HG03457 (cell line): ENCODE measurements around the gene MYO9A.

Experiments
- ATAC-seq: cut with Tn5 transposase; IDR thresholded peaks from one replicate; pipeline ENCODE4 v1.9.1; 2021; ENCODE audit warnings: moderate number of reproducible peaks; ENCODE audit not compliant: unreplicated experiment

MYO9A gene

DNA sequence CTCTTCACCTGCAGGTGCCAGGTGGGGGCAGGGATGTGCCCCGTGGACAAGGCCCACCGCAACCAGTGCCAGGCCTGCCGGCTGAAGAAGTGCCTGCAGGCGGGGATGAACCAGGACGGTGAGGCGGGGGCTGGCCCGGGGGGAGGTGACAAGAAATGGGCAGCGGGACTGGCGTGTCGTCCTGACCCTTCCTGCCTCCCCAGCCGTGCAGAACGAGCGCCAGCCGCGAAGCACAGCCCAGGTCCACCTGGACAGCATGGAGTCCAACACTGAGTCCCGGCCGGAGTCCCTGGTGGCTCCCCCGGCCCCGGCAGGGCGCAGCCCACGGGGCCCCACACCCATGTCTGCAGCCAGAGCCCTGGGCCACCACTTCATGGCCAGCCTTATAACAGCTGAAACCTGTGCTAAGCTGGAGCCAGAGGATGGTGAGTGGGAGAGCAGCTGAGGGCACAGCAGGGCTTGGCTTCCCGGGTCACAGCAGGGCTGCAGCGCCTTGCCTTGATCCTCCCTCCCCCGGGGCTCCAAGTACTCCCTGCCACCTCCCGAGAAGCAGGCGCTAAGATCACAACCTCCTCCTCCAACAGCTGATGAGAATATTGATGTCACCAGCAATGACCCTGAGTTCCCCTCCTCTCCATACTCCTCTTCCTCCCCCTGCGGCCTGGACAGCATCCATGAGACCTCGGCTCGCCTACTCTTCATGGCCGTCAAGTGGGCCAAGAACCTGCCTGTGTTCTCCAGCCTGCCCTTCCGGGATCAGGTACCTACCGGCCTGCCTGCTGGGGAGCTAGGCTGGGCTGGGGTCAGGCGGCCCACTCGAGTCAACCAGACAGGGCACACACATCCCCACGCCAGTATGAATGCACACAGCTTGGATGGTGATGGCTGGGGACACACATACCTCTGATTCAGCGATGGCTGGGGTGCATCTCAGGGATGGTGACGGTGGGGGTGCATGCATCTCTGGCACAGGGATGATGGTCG, 305.9 kb downstream of the MYO9A start:
- no peak for ATAC-seq

DNA sequence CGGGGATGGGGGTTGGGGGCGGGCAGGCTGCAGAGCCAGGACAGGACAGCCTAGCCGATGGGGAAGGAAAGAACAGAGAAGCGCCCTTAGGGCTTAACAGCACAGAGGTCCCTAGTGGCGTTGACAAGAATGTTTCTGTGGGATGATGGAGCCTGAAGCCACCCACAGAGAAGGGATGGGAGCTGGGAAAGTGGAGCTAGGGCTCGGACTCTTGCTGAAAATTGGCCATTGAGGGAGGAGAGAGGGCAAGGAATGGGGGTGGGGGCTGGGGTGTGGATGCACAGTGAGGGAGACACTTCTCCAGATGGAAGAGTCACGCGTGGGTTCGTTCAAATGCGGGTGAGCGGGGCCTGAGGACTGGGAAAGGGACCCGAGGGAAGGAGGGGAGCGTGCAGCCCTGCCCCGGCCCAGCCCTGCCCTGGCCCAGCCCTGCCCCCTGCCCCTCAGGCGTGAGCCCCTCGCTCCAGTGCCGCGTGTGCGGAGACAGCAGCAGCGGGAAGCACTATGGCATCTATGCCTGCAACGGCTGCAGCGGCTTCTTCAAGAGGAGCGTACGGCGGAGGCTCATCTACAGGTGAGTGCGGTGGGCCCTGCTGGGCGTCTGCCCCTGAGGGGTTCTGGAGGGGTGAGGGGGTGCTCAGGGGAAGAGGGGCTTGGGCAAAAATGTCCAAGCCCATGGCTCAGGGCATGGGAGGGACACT, 306.8 kb downstream of the MYO9A start:
- ATAC-seq: no peak

DNA sequence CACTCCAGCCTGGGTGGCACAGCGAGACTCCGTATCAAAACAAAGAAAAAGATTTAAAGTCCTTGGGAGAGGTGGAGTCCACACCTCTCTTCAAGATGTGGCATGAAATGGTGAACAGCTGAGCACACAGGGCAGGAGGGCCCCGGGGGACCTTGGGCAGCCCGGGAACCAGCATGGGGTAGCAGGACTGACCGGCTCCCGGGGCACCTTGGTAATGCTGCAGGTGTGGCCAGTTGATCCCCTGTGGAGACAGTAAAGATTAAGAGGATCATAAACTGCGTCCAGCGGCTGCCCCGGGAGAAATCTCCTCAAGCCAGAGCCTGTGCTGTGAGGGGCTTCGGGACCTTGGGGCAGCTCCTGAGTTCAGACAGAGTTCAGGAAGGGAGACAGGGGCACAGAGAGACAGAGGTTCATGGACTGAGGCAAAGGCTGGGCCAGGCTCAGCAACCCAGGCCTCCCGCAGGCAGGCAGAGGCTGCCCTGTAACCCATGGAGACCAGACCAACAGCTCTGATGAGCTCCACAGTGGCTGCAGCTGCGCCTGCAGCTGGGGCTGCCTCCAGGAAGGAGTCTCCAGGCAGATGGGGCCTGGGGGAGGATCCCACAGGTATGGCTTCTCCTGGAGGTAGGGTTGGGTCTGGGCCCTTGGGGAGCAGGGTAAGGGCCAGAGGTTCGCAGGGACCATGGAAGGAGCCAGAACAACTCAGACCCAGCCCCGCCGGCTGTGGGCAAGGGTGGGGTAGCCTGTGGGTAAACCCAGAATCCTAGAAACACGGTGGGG, 307.5 kb downstream of the MYO9A start, which contains the start of gene NR2E3:
TSS of gene NR2E3 (plus strand) at position 299 of the 780 bp plus-strand sequence. CDS start at position 489, 190 bp downstream.
- no peak for ATAC-seq

DNA sequence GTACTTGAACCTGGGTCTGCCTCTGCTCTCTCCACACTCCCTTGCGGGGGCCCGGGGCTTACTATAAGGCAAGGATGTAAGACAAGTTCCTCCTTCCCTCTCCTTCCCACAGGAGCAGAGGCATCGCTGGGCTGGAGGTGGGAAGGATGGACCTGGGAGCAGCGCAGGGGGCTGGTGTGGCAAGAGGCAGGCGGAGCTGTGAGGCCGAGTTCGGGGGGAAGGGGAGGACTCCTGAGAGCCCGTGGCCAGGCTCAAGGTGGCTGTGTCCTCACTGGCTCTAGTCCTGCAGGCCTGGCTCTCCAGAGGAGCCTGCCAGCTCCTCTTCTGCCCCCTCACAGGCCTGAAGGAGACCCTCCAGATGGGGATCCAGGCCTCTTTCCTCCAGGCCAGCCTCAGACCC, 308.6 kb downstream of the MYO9A start:
- no peak for ATAC-seq

DNA sequence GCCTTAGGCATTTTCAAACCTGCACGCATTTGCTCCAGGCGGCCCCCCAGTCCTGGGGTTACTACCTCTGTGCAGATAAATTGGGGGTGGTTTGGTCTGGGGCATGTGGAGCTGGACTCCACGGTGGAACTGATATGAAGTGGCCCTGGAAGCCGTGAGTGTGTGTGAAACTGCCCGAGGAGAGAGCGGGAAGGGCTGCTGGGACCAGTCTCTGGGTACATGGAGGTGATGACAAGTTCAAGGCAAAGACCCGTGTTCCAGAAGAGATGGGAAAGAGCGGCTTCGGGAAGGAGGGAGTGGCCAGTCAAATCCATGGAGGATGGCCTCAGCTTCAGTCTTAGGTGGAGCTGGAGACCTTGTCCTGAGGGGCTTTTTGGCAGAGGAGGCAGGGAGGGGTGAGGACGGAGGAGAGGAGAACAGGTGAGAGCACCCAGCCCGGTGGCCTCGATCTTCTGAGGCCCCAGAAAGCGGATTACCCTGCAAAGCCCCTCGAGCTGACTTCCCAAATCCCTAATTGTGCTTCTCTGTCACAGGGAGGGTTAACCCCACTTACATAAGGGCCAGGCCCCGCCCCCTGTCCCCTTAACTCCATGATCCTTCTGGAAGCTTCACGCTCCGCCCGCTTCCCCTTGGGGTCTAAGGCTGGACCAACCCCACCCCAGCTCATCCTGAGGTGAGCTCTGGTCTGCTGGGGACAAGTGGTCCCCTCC, 309.5 kb downstream of the MYO9A start:
- no peak for ATAC-seq

DNA sequence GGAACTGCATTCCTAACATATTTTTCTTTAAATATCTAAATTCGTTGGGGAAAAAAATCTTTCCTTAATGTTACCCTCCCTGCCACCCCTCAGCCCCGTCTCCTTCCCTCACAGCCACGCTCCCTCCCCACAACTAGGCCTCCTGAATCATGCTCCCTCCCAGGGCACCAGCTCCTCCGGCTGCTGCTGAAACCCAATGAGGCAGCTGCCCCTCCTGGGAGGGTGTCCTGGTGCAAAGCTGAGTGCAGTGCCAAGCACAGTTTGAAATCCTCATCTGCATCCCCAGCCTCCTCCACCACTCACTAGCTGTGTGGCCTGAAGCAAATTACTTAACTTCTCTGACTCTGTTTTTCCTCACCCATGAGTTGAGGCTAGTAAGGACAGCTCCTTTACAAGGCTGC, 310.3 kb downstream of the MYO9A start:
- no peak for ATAC-seq

DNA sequence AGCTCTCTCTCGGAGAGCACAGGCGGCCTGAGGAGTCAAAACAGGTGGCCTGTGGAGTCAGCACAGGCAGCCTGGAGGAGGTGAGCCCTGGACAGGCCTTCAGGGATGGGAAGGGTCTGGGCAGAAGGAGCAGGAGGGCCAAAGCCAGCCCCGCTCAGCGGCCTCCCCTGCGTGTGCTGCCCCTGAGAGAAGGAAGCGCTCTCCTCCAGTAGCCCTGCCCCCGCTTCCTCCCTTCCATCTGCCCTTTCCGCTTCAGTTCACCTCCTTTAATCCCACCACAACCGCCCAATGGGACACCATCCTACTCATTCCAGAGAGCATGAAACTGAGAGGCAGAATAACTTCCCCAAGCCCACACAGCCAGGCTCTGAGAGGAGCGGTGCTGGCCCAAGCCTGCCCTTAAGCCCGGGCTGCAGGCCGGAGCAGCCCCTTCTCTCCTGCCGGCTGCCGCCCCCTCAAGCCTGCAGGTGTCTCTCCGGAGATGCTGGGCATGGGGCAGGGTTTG, 310.8 kb downstream of the MYO9A start:
- no peak for ATAC-seq

DNA sequence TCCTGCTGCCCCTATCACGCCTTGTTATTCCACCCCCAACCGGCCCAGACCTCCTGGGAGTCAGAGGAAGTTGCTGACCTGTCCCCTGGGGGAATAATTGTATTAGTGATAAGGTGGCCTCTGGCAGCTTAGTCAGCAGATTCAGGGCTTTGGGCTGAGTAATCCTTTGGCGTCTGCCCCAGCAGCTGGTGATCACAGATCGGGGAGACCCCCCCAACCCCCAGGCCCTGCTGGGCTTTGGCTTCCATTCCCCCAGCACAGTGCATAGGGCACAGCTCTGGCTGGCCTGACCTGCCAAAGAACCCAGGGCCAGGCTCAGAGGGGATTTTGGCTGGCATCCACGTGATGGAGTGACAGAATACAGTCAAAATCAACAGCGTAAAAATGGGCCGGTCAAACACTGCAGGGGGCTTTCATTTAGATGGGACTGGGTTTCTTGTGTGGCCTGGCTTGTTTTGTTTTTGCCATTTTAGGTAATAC, 311.5 kb downstream of the MYO9A start:
- no peak for ATAC-seq

DNA sequence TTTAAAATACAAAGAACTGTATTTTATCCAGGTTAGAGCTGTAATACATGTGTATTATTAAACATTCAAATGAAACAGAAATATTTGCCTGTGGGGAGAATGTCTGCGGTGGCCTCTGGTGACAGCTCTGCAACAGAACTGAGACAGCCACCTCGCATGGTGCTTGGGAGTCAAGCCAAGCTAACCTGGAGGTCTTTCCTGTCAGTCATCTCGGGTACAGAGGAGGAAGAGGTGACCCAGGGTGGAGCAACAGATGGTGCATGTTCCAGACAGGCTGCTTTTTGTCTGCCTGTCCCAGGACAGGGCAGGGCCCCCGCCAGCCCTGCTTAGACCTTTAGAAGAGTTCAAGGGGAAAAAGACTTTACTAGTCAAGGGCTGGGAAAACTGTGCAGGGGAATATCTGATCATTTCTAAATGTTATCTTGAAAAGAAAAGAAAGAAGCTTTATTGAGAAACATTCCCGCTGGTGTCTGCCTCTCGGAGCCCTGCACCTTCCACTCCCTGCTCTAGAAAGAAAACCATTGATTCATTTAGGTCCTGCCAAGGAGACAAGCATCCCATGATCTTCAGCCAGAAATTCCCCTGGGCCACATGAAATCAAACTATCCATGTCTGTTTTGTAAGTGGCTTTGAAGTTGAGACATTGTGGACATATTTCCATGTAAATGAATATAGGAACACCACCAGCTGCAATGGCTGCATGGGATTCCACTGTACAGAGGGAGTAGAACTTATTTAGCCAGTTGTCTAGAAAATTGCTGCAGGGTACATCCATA, 313.1 kb downstream of the MYO9A start:
- ATAC-seq: no peak

DNA sequence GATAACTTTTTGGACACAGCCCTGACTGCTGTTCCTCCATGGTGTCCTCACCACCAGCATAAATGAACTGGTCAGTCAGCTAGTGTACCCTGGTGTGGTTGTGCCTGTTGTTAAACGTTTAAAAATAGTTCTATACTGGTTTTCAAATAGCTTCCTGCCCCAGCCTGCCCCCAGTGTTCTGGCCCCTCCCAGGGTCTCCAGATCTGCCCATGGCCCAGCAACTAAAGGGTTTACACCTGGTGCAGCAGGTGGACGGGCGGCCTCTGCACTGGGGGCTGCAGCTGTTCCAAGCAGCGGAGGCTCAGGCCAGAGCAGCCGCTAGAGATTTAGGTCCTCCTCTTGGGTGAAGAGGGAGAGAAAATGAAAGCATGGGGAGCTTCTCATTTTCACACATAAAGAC, 313.7 kb downstream of the MYO9A start:
- no peak for ATAC-seq

DNA sequence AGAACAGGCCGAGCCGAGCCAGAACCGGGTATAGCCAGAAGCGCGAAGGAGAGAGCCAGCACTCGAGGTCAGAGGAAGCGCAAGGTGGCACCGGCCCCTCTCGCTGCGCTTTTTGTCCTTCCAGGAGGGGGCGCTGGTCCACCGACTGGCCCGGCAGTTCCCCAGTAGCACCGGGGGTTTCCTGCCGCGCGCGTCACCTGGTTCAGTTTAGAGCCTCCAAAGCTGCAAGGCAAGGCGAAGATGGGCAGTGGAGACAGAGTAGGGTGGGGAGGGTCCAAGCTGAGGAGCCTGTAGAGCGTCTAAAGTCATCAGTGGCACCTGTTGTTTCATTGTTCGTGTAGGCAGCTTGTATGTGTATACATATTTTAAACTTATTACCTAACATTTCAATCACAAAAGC, 315.2 kb downstream of the MYO9A start:
- no peak for ATAC-seq

DNA sequence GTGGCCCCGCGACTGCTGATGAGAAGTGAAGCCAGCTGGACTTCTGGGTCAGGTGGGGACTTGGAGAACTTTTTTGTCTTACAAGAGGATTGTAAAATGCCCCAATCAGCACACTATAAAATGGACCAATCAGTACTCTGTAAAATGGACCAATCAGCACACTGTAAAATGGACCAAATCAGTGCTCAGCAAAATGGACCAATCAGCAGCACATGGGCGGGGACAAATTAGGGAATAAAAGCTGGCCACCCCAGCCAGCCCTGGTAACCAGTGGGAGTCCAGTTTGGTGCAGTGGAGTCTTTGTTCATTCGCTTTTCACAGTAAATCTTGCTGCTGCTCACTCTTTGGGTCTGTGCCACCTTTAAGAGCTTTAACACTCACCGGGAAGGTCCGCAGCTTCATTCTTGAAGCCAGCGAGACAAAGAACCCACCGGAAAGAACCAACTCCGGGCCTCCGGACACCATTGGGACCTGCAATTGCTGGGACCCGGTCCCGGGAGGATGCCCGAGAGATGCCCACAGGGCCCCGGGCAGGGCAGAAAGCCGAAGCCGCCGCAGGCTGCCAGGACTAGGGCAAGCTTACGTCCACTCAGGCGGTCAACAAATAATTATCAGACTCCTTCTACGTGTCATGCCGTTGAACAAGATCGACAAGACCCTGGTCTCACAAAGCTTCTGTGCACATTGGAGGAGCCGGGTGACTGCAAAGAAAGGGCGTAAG, 315.9 kb downstream of the MYO9A start:
- ATAC-seq: no peak

DNA sequence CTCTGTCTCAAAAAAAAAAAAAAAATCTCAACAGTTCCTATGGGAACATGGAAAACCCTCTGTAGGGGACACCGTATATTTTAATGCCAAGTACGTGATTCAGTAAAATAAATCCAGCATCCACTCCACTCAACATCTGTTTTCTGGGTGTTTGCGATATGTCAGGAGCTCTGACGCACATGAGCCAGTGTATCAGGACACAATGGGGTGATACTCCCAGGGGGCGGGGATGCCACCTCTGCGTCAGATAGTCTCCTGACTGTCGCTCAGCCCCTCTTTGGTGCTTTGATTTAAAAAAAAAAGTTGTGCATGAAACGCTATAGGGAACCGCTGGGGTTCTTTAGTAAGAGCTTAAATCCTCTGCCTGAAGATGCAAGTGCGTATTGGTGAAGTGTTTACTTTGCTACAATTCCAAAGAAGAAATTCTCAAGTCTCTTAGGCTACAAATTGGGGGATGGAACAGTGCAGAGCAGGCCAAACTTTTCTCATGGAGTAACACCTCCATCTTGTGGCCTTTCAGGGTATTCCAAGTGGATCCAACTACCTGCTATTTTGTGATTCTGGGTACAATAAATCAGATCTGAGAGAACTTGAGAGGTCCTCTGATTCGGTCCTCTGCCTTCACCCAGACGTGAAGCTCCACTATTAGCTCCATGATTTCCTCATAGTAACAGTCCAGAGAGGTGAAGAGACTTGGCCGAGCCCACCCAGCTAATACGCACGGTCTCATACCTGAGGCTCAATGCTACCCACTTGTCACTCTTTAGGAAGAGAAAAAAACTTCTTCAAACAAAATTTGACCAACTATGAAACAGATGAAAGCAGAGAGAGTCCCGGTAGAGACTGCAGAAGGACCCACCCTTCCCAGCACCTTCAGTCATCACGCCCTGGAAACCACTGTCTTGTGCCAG, 316.9 kb downstream of the MYO9A start:
- no peak for ATAC-seq

DNA sequence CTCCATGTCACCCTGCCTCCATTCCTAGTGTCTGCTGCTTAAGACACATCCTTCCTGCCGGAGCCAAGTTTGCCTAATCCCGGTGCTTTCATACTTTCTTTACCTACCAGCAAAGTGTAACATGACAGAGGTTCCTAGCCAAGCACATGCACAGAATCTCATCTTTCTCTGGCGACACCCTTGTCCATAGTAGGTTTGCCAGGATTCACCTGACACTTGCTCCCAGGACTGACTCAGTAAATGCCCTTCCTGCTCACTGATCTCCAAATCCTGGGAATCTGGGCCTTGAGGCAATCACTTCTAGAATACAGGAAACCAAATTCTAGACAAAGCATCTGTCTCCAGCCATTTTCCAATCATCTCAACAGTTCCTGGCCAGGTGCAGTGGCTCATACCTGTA, 317.8 kb downstream of the MYO9A start:
- ATAC-seq: no peak

DNA sequence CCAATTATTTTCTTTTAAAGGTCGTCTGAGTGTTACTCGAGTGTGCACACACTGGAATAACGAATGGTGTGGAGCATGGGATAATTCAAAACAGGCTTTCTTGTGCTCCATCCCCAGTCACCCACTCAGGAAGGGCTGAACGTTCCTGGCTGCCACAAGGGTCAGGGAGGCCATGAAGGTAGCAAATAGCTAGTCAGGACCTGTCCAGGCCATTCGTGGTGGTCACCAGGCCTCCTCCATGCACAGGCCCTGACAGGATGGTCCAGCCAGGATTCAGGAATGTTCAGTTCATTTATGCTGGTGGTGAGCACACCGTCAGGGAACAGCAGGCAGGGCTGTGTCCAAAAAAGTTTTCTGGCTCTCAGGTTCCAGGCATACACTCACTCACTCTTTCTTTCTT, 319.3 kb downstream of the MYO9A start:
- ATAC-seq: no peak

DNA sequence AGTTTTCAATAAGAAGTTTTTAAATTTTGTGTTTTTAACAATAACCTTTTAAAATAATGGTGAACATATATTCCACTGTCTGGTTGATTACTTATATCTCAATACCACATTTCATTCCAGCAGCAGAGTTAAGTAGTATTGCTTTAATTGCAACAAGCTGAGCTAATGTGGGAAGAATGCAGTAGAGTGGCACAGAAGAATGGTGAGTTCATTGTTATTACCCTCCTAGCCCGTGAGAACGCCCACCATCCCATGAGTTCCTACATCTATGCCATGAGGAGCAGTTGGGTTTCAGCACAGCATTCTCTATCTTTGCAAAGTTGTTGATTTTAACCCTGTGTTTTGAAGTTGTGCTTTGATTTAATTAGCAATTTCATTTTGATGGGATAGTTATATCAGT, 325.4 kb downstream of the MYO9A start:
- ATAC-seq: no peak

DNA sequence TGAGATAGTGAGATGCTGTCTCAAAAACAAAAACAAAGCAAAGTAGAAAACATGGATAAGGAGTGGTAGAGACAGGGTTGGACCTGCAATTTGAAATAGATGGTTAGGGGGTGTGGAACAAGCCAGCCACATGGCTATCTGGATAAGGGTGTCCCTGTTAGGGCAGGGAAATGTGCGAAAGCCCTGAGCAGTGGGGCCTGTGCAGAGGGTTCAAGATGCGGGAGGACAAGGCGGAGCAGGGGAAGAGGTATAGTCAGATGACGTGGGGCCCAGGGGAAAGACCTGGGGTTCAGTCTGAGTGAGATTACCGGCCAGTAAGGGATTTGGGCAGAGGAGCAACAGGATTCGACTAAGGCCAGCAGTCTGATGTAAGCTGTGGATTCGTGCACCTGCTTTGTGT, 326.0 kb downstream of the MYO9A start:
- ATAC-seq: no peak

DNA sequence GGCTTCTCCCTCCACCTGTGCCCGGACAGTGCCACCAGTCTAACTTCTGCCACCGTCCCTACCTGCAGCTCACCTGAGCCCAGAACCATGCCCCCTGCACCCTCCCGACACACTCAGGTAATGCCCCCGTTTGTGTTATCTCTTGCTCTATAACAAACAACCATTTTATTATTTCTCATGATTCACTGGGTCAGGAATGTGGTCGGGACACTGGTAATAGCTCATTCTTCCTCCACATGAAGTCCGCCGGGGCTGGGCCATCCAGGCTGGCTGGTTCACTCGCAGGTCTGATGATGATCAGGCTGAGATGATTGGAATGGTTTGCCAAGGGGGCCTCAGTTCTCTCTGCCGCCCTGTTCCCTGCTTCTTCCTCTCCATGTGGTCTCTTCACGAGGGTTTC, 327.9 kb downstream of the MYO9A start:
- no peak for ATAC-seq
